Activated CD8-positive, alpha-beta memory T cell treated with anti-CD3 and anti-CD28 coated beads, Interleukin-2, amount 50 U/mL, for 1 hour (primary cell): ENCODE measurements around the gene SEM1.
"Not testable (repeated sequence)": the region's sequence is repeated elsewhere in the genome, so short reads cannot be mapped to it uniquely, and the experiment has no call there.

Experiments used
- DNase-seq: peaks from one replicate; pipeline ENCODE4 v3.0.0-alpha.2; 2020; ENCODE audit errors: extremely low read depth

SEM1 gene

DNA sequence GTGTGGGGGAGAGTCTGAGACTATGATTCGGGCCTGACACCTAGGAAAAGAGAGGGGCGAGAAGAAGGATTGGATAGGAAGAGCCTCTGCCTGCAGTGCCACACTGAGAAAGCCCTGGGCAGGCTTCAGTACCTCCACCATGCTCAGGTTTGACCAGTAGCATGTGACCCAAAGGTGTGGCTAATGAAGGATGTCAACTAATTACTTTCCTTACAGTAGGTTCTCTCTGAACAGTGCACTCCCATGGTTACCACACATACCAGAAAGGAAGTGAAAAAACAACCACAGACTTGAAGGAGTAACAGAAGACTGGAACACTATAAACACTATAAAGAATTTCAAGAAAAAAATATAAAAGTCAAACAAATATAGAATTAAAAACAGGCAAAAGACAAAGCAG, 46.2 kb downstream of the SEM1 start:
- DNase-seq = no peak

DNA sequence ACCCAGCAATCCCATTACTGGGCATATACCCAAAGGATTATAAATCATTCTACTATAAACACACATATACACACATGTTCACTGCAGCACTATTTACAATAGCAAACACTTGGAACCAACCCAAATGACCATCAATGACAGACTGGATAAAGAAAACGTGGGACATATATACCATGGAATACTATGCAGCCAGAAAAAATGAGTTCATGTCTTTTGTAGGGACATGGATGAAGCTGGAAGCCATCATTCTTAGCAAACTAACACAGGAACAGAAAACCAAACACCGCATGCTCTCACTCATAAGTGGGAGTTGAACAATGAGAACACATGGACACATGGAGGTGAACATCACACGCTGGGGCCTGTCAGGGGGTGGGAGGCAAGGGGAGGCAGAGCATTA, 47.5 kb downstream of the SEM1 start:
- not testable (repeated sequence) for DNase-seq

GRCh38 chr7:96658022-96658412, 51.6 kb downstream of the SEM1 start:
- no peak for DNase-seq

DNA sequence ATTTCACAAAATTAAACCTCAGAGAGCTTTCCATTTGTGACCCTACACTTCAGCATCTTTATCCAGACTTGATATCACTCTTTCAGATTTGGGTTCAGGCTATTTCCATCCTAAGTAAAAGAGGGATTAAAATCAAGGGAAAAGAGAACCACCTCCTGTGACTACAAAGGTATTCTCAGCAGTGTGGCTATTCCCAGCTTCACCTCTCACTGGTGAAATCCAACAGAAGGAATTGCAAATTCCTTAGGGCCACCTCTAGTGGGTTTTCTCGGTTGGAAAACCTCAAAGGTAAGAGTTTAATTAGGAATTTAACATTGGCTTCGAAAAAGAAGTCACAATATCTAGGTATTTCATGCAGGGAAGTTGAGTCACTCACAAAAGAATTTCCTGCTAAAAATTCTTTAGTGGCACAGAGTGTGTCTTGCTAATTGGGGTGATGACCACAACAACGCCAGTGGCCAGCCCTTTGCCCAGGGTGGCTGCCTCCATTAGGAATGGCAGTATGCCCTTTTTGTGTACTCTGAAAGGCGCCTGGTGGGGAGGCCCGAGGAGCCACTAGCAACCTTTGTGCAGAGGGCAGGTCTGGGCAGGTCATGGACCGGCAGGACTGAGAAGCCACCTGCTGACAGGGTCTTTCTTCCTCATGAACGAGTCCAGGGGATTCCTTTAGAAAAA, 52.2 kb downstream of the SEM1 start:
- DNase-seq = no peak

- DNase-seq = no peak
Observed at GRCh38 chr7:96655956-96656355, 53.7 kb downstream of the SEM1 start.

- DNase-seq = no peak
Observed at GRCh38 chr7:96654630-96655188, 54.9 kb downstream of the SEM1 start.

- no peak for DNase-seq
Observed at GRCh38 chr7:96649981-96650380, 59.7 kb downstream of the SEM1 start.

DNA sequence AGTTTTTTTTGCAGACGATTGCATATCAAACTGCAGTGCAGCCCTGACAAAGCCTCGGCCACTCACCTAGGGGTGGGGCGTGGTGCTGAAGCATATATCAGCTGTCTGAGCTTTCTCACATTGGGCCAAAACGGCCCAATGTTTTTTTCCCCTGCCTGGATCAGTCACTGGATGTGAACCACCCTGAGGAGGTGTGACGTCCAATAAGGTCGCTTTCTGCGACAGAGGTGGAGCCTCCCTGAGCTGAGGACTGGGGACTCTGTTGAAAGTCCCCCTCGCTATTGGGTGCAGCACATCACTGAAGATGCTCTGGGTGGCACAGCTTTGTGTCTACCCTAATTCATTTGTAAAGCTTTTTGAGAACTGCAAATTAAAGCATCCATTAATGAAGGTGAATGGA, 60.9 kb downstream of the SEM1 start:
- no peak for DNase-seq

GRCh38 chr7:96647733-96648132, 61.9 kb downstream of the SEM1 start:
- no peak for DNase-seq

- no peak for DNase-seq
Observed at GRCh38 chr7:96645084-96645483, 64.6 kb downstream of the SEM1 start.

GRCh38 chr7:96643436-96643835, 66.2 kb downstream of the SEM1 start:
- DNase-seq = not testable (repeated sequence)

- no peak for DNase-seq
Observed at GRCh38 chr7:96640054-96640453, 69.6 kb downstream of the SEM1 start.
